ENCODE data around the gene ARHGAP24. TPM values are rescaled to one million over a fixed set of nuclear protein-coding genes. Genes with fewer than 3 reads are reported as not detected.

Gene ARHGAP24
- total and polyA plus RNA-seq, 2 experiments from 2014 or later = 0.21 to 0.36 TPM

- no peak for TF ChIP-seq STAT1 (IDR thresholded peaks at IDR 0.05; ENCODE audit: unreplicated experiment)
- no peak for TF ChIP-seq CTCF (conservative IDR thresholded peaks at IDR 0.05; ENCODE audit: low read depth in 2 of 2)
- no peak for TF ChIP-seq ETS1 (IDR thresholded peaks at IDR 0.05)
Measured at GRCh38 chr4:85870298-85871083, 395.5 kb downstream of the ARHGAP24 start (continued).

- TF ChIP-seq EZH2 (IDR thresholded peaks at IDR 0.05; ENCODE audit: low read depth, unreplicated experiment) = no peak
- TF ChIP-seq EZH2phosphoT487 (IDR thresholded peaks at IDR 0.05; ENCODE audit: unreplicated experiment) = no peak
- no peak for TF ChIP-seq JUNB (IDR thresholded peaks at IDR 0.05; ENCODE audit: unreplicated experiment)
- no peak for TF ChIP-seq ZNF331 (CRISPR knock-in tag; IDR thresholded peaks at IDR 0.05; ENCODE audit: low read depth)
- TF ChIP-seq STAT1 (IDR thresholded peaks at IDR 0.05; ENCODE audit: unreplicated experiment) = no peak
- TF ChIP-seq ZNF114 (CRISPR knock-in tag; IDR thresholded peaks at IDR 0.05) = no peak
- no peak for TF ChIP-seq REST (IDR thresholded peaks at IDR 0.05; ENCODE audit: unreplicated experiment)
- no peak for TF ChIP-seq NANOG (IDR thresholded peaks at IDR 0.05; ENCODE audit: borderline replicate concordance)
- no peak for TF ChIP-seq CTCF (conservative IDR thresholded peaks at IDR 0.05; ENCODE audit: low read depth in 2 of 2)
- no peak for TF ChIP-seq ETS1 (IDR thresholded peaks at IDR 0.05)
- TF ChIP-seq POLR2AphosphoS5 (IDR thresholded peaks at IDR 0.05; ENCODE audit: low read depth) = no peak
- no peak for TF ChIP-seq CREB1 (CRISPR knock-in tag; IDR thresholded peaks at IDR 0.05; ENCODE audit: low read depth)
- H3K27me3 Mint-ChIP-seq (ENCODE audit: insufficient read depth, low read depth, poor library complexity) = no peaks in the 10 kb centered on the region
Measured at GRCh38 chr4:85873566-85873965, 398.6 kb downstream of the ARHGAP24 start.

More at GRCh38 chr4:85873566-85873965, 398.6 kb downstream of the ARHGAP24 start:
- no peak overlapping the region for H3K27ac ChIP-seq (ENCODE audit: low read depth)
- H4K20me1 ChIP-seq (replicated peaks; ENCODE audit: insufficient read depth) = no peaks in the 10 kb centered on the region
- H3K9me2 ChIP-seq (ENCODE audit: insufficient read depth) = no peaks in the 10 kb centered on the region
- Mint-ChIP-seq H3K4me1 (peaks cover 8% of the 10 kb centered on the region; the same call in 2 of the 3 replicates), H3K4me3 (no peak overlapping the region), H3K9me3 (no peaks in the 10 kb centered on the region), H3K36me3 (ENCODE audit: low read depth) (no peaks in the 10 kb centered on the region), H3K27ac (no peak overlapping the region)
- no peak overlapping the region for H2AFZ ChIP-seq
- no peak overlapping the region for H3K4me2 ChIP-seq
- peaks cover 8% of the 10 kb centered on the region; the same call in 1 of the 2 replicates for H3K4me1 ChIP-seq (ENCODE audit: insufficient read depth)
- no peak for DNase-seq (ENCODE audit: low spot score)
- H3K27me3 ChIP-seq (ENCODE audit: insufficient read depth) = no peaks in the 10 kb centered on the region
- H3K36me3 ChIP-seq (ENCODE audit: insufficient read depth) = no peaks in the 10 kb centered on the region
- H3K79me2 ChIP-seq (replicated peaks; ENCODE audit: insufficient read depth) = no peaks in the 10 kb centered on the region
- no peak for ATAC-seq
- H3K4me3 ChIP-seq = no peak overlapping the region
- H3F3A ChIP-seq (replicated peaks; ENCODE audit: low read depth) = no peaks in the 10 kb centered on the region
